LNCaP clone FGC (cell line): ENCODE results near the gene ZNF214.
"Not testable (repeated sequence)": the region's sequence is repeated elsewhere in the genome, so short reads cannot be mapped to it uniquely, and the experiment has no call there.

Experiments used
- DNase-seq: peaks from one replicate; pipeline ENCODE4 v3.0.0-alpha.2; 2011; ENCODE audit warnings: low read depth
- H3K4me3 ChIP-seq: 2 replicates; pipeline ENCODE4 v1.5.1; 2011; ENCODE audit warnings: mild to moderate bottlenecking, low read depth, low read length, control low read depth
- TF ChIP-seq, protein P1 (sequence below): IDR thresholded peaks from 2 replicates; pipeline ENCODE4 v1.5.1; 2012; ENCODE audit warnings: mild to moderate bottlenecking; ENCODE audit not compliant: control insufficient read depth, insufficient read depth; ENCODE audit errors: extremely low read depth

The ZNF214 gene

DNA sequence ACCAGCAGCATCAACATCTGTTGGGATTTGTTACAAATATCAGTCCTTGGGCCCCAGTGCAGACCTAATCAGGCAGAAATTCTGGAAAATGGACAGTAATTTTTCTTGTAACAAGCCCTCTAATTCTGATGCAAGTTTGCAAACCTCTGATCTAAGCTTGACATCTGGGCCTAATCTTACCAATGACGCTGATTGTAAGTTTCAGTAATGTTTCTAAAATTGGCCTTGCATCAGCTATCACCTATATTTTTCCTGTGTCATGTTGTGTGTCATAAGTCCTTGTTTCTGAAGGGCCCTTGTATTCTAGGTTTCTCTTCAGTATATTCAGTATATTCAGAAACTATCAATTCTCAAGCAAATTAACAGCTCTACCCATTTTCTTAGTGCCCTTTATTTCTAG is 57.5 kb downstream of the ZNF214 start:
- no peak for DNase-seq
- H3K4me3 ChIP-seq: no peak overlapping the region
- TF ChIP-seq, protein P1, sequence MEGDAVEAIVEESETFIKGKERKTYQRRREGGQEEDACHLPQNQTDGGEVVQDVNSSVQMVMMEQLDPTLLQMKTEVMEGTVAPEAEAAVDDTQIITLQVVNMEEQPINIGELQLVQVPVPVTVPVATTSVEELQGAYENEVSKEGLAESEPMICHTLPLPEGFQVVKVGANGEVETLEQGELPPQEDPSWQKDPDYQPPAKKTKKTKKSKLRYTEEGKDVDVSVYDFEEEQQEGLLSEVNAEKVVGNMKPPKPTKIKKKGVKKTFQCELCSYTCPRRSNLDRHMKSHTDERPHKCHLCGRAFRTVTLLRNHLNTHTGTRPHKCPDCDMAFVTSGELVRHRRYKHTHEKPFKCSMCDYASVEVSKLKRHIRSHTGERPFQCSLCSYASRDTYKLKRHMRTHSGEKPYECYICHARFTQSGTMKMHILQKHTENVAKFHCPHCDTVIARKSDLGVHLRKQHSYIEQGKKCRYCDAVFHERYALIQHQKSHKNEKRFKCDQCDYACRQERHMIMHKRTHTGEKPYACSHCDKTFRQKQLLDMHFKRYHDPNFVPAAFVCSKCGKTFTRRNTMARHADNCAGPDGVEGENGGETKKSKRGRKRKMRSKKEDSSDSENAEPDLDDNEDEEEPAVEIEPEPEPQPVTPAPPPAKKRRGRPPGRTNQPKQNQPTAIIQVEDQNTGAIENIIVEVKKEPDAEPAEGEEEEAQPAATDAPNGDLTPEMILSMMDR: no peak

DNA sequence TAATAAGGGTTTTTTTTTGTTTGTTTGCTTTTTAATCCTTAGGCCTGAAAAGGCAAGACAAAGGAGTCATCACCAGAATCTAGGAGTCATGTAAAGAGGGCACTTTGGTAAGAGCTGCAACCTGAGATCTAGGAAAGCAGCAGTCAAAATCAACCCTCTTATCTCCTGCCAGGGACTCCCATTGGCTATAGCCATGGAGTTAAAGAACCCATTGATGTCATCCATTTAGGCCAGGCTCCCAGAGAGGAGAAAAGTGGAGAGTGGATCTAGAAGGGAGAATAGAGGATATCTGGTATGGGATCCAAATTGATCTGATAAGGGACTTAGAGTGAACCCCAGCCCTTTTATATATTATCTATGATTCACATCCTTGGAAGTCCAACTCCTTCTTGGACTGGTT is 58.0 kb downstream of the ZNF214 start:
- TF ChIP-seq, protein P1: no peak
- DNase-seq: no peak
- H3K4me3 ChIP-seq: no peak overlapping the region

DNA sequence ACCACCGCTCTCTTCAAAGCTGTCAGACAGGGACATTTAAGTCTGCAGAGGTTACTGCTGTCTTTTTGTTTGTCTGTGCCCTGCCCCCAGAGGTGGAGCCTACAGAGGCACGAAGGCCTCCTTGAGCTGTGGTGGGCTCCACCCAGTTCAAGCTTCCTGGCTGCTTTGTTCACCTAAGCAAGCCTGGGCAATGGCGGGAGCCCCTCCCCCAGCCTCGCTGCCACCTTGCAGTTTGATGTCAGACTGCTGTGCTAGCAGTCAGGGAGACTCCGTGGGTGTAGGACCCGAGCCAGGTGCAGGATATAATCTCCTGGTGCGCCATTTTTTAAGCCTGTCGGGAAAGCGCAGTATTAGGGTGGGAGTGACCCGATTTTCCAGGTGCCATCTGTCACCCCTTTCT is 65.9 kb downstream of the ZNF214 start:
- not testable (repeated sequence) for H3K4me3 ChIP-seq, DNase-seq
